Measurements from ENCODE around the gene MUC2. TPM values are rescaled to one million over a fixed set of nuclear protein-coding genes. Genes with fewer than 3 reads are reported as not detected.

The MUC2 gene
- total RNA-seq, 2 experiments from 2014 or later: not detected

DNA sequence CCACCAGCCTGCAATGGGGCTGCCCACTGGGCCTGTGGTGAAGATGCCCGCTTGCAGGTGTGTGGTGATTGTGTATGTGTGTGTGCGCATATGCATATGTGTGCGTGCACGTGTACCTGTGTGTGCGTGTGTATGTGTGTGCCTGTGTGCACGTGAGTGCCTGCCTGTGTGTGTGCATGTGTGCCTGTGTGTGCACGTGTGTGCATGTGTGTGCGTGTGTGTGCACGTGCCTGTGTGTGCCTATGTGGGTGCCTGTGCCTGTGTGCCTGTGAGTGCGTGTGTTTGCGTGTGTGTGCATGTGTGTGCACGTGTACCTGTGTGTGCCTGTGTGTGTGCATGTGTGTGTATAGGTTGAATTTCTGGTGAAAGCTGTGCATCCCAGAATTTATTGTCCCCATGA is 35.8 kb upstream of the MUC2 start:
- DNase-seq: no peak
- no peaks in the 10 kb centered on the region for H3K27me3 Mint-ChIP-seq
- ChIA-PET CTCF (no interaction called here), POLR2A (no interaction called here)
- no peaks in the 10 kb centered on the region for H3K9me3 Mint-ChIP-seq (ENCODE audit: low read depth)
- intact Hi-C loops (cut with DNase I, micrococcal nuclease): no loop called here
- no peak overlapping the region for H3K4me3 Mint-ChIP-seq
- no peak for ATAC-seq
- H3K36me3 Mint-ChIP-seq (ENCODE audit: low read depth): no peaks in the 10 kb centered on the region
- no peaks in the 10 kb centered on the region for H3K4me1 Mint-ChIP-seq
- no peak overlapping the region for H3K27ac Mint-ChIP-seq

DNA sequence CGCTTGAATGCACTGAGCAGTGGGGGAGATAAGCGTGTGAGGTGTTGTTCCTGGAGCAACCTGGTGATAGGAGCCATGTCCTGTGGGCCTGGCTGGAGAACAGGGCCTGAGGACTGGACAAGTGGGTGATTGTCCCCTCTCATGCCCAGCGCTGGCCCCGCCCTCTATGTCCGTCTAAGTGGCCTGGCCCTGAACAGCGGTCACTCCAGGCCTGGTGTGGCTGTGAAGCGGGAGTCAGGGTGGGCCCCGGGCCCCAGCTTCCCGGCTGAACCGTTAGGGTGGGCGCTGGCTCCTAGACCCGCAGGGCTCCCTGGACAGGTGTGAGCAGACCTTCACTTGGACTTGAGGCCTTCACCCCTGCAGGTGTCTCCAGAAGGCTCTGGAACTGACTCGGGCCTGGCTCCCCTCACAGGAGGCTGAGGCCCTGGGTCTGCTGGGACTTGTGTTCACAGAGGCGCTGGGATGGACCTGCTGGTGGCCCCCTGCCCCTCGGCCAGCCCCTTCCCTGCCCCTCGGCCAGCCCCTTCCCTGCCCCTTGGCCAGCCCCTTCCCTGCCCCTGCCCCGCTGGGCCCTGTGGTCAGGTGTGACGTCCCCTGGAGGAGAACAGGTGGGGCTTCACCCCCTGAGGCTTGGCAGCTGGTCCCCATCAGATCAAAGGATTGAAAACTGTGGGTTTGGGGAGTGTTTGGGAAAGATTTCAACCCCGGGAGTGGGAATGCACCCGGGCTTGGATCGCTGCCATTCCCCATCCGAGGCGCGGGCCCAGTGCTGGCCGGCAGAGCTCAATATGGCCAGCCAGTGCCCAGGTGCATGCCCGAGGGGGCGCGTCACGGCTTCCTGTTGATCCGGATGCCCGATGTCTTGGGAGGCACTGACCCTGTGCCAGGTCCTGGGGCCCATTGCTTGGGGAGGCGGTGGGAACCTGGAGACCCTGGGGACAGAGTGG is 34.9 kb upstream of the MUC2 start:
- H3K9me3 Mint-ChIP-seq (ENCODE audit: low read depth): no peaks in the 10 kb centered on the region
- H3K4me3 Mint-ChIP-seq: no peak overlapping the region
- ChIA-PET CTCF (no interaction called here), POLR2A (no interaction called here)
- no peaks in the 10 kb centered on the region for H3K36me3 Mint-ChIP-seq (ENCODE audit: low read depth)
- ATAC-seq (no peak), DNase-seq (no peak)
- no peaks in the 10 kb centered on the region for H3K4me1 Mint-ChIP-seq
- intact Hi-C loops (cut with DNase I, micrococcal nuclease): no loop called here
- no peak overlapping the region for H3K27ac Mint-ChIP-seq
- no peaks in the 10 kb centered on the region for H3K27me3 Mint-ChIP-seq

DNA sequence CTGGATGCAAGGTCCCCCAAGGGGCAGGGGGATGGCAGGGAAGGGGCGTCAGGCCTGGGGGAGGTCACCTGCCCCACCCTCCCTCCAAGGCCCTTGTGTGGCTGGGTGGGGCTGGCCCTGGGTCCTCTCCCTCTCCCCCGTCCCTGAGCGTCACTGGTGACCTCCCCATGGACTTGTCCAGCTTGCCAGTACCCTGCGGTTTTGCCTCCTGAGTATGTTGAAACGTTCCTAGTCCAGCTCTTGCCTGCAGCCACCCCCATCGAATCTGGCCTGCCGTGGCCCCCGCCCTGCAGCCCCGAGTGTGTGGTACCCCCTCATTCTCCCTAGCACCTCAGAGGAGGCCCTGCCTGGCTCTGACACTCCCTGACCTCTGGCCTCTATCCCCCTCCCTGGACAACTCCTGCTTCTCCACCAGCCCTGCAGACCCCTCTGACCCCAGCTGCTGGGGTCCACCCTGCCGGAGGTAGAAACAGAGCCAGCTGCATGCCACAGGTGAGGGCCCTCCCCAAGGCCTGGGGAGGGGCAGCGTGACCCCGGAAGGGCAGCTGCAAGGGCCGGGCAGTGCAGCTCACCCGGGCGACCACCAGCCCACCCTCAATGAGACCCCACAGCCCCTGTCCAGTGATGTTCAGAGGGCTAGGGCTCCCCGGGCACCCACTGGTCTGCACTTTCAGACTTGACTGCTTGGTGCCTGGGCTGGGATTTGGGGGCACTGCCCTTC is 34.1 kb upstream of the MUC2 start:
- H3K36me3 Mint-ChIP-seq (ENCODE audit: low read depth): no peaks in the 10 kb centered on the region
- H3K4me1 Mint-ChIP-seq: no peaks in the 10 kb centered on the region
- ChIA-PET POLR2A (no interaction called here), CTCF (no interaction called here)
- intact Hi-C loops (cut with DNase I, micrococcal nuclease): no loop called here
- ATAC-seq: no peak
- H3K4me3 Mint-ChIP-seq: no peak overlapping the region
- no peak for DNase-seq
- H3K27ac Mint-ChIP-seq: no peak overlapping the region
- H3K9me3 Mint-ChIP-seq (ENCODE audit: low read depth): no peaks in the 10 kb centered on the region
- H3K27me3 Mint-ChIP-seq: no peaks in the 10 kb centered on the region

DNA sequence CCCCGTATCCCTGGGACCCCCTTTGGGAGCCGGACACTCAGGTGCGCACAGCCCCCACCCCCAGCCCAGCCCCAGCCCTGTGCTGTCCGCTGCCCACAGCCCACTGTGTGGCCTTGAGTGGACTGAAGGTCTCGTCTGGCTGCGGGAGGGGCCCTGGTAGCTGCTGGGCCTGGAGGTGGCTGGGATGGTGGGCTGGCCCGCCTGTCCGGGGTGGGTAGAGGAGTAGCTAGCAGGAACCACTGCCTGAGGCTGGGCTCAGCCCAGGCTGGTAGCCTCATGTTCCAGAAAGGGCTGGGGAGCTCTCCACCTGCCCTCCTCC is 33.6 kb upstream of the MUC2 start:
- H3K27me3 Mint-ChIP-seq: no peaks in the 10 kb centered on the region
- ATAC-seq: no peak
- no peaks in the 10 kb centered on the region for H3K36me3 Mint-ChIP-seq (ENCODE audit: low read depth)
- no peak overlapping the region for H3K4me3 Mint-ChIP-seq
- ChIA-PET POLR2A (no interaction called here), CTCF (interaction anchor here (0.6 kb wide), 1 partner anchor 21 kb away, joined by 3 read pairs; no protein-coding TSS in a partner anchor)
- no peaks in the 10 kb centered on the region for H3K4me1 Mint-ChIP-seq
- no peaks in the 10 kb centered on the region for H3K9me3 Mint-ChIP-seq (ENCODE audit: low read depth)
- DNase-seq: no peak
- intact Hi-C loops (cut with DNase I, micrococcal nuclease): no loop called here
- H3K27ac Mint-ChIP-seq: no peak overlapping the region

DNA sequence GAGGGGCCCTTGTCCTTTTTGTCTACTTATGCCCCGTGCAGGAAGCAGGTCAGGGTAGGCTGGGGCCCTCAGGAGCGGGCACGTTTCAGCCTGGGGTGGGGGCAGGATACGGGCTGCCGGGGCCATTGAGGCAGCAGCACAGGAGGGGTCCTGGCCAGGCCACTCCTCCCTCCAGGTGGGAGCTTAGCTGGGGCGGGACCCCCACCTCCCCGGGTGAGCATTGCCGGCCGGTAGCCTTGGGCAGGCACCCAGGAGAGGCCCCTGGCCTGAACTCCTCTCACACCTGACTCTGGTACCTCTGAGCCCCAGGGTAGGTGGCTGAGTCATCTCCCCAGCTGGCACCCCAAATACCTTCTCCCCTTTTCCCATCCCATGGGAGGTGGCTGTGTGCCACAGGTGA is 33.2 kb upstream of the MUC2 start:
- Mint-ChIP-seq H3K27ac (no peak overlapping the region), H3K4me3 (no peak overlapping the region), H3K4me1 (no peaks in the 10 kb centered on the region), H3K27me3 (no peaks in the 10 kb centered on the region), H3K36me3 (ENCODE audit: low read depth) (no peaks in the 10 kb centered on the region), H3K9me3 (ENCODE audit: low read depth) (no peaks in the 10 kb centered on the region)
- CTCF ChIA-PET: interaction anchor here (0.6 kb wide), 1 partner anchor 20 kb away, joined by 3 read pairs; no protein-coding TSS in a partner anchor
- DNase-seq (no peak), ATAC-seq (no peak)
- POLR2A ChIA-PET: no interaction called here
- intact Hi-C loops (cut with DNase I, micrococcal nuclease): no loop called here

DNA sequence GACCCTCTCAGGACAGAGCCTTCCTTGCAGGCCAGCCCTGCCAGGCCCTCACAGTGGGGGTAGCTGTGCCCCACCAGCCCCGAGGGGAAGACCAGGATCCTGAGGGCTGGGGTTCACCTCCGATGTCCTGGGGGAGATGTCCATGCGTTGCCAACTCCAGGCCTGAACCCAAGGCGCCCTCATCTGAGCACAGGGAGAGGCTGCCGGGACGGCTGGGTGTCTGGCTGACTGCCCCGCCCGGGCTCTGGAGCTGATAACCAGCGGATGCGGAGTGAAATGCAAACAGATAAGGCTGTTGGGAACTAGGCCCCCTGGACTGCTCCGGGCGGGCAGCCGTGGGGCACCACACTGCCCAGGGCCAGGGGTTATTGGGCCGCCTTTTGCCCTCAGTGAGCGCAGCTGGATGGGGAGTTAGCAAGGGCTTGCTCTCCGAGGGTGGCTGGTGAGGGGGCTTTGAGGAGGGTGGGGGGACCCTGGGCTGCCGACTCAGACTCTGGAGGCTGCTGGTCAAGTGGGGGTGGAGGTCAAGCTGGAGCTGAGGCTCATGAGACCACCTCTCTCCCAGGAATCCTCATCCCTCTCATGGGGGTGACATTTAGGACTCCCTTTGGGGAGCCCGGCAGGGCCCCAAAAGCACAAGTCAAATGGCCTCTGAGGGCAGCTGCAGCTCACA is 32.6 kb upstream of the MUC2 start:
- no peaks in the 10 kb centered on the region for H3K36me3 Mint-ChIP-seq (ENCODE audit: low read depth)
- ATAC-seq (no peak), DNase-seq (peak; percentile 2)
- POLR2A ChIA-PET: no interaction called here
- intact Hi-C loops (cut with DNase I, micrococcal nuclease): no loop called here
- CTCF ChIA-PET: interaction anchor here (0.6 kb wide), 1 partner anchor 20 kb away, joined by 3 read pairs; no protein-coding TSS in a partner anchor
- H3K4me3 Mint-ChIP-seq: no peak overlapping the region
- H3K27ac Mint-ChIP-seq: no peak overlapping the region
- no peaks in the 10 kb centered on the region for H3K4me1 Mint-ChIP-seq
- H3K9me3 Mint-ChIP-seq (ENCODE audit: low read depth): no peaks in the 10 kb centered on the region
- H3K27me3 Mint-ChIP-seq: no peaks in the 10 kb centered on the region

DNA sequence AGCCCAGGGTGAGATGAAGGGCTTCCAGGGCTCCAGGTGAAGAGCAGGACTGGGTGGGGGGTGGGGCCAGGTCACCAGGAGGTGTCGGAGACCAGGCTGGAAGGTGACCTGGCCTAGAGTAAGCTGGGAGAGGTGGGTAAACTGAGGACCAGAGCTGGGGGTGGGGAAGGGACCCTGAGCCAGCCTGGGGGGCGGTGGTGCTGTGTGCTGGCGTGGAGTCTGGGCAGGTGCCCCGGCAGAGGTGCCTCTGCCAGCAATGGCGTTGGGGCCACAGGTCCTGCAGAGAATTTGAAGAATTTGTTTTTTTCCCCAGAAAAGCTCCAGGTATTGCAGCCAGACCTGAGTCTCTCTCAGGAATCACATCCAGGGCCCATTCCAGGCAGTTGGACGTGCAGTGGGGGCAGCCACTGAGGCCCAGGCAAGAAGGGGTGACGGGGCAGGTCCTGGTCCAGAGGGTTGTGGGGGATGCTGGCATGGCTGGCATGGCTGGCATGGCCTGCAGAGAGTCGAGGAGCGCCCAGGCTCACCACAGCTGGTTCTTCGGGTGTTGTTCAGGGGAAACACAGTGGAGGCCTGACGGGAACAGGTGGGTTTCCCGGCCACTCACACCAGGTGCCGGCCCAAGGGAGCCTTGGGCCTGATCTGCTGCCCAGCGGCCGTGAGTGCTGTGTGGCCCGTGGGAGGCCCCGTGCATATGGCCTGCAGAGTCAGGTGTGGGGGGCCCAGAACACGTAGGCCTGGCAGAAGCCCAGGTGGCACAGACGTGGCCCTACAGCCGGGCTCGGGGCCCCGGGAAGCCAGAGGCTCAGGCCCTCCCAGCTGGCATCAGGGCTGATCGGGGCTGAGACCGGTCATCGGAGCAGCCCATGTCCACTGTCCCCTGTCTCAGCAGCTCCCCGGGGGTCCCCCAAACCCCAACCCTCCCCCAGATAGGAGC is 31.8 kb upstream of the MUC2 start:
- no peak overlapping the region for H3K4me3 Mint-ChIP-seq
- CTCF ChIA-PET: no interaction called here
- POLR2A ChIA-PET: no interaction called here
- H3K36me3 Mint-ChIP-seq (ENCODE audit: low read depth): no peaks in the 10 kb centered on the region
- no peak for ATAC-seq
- H3K27ac Mint-ChIP-seq: no peak overlapping the region
- H3K27me3 Mint-ChIP-seq: peaks cover 2% of the 10 kb centered on the region
- intact Hi-C loops (cut with DNase I, micrococcal nuclease): no loop called here
- H3K4me1 Mint-ChIP-seq: no peaks in the 10 kb centered on the region
- H3K9me3 Mint-ChIP-seq (ENCODE audit: low read depth): no peaks in the 10 kb centered on the region
- peak; percentile 0 for DNase-seq

DNA sequence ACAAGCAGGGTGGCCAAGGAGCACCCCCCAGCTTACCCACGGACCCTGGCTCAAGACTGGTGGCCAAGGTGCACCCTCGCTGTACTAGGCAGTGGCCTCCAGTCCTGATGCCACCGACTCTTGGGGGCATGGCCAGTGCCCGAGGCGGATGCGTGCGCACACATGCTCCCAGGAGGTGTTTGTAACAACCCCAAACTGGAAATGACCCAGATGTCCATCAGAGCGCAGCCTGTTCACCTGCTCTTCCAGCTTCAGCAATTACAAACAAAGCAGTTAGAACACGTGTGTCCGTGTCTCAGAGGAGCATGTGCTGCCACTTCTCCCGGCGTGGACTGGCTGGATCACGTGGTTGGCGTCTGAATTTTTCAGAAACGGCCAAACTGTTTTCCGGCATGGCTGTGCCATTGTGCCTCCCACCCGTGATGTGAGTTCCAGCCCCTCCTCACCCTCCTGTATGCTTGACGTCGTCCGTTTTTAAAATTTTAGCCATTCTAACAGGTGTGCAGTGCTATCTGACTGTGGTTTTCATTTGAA is 31.0 kb upstream of the MUC2 start:
- intact Hi-C loops (cut with DNase I, micrococcal nuclease): no loop called here
- Mint-ChIP-seq H3K4me3 (no peak overlapping the region), H3K27me3 (peaks cover 4% of the 10 kb centered on the region), H3K9me3 (ENCODE audit: low read depth) (no peaks in the 10 kb centered on the region), H3K4me1 (no peaks in the 10 kb centered on the region), H3K27ac (no peak overlapping the region), H3K36me3 (ENCODE audit: low read depth) (no peaks in the 10 kb centered on the region)
- POLR2A ChIA-PET: no interaction called here
- CTCF ChIA-PET: no interaction called here
- DNase-seq (no peak), ATAC-seq (no peak)

DNA sequence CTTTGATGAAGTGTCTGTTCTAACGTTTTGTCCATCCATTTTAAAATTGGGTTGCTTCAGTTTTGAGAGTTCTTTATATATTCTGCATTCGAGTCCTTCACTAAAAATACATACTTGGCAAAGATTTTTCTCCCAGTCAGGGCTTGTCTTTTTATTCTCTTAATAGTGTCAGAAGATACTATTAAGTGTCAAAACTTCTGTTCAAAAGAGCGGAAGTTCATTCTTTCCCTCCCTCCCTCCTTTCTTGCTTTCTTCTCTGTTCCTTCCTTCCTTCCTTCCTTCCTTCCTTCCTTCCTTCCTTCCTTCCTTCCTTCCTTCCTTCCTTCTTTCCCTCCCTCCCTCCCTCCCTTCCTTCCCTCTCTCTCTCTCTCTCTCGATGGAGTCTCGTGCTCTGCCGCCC is 30.5 kb upstream of the MUC2 start:
- ChIA-PET POLR2A (no interaction called here), CTCF (no interaction called here)
- Mint-ChIP-seq H3K4me1 (no peaks in the 10 kb centered on the region), H3K4me3 (no peak overlapping the region), H3K36me3 (ENCODE audit: low read depth) (no peaks in the 10 kb centered on the region), H3K27me3 (peaks cover 4% of the 10 kb centered on the region), H3K9me3 (ENCODE audit: low read depth) (no peaks in the 10 kb centered on the region), H3K27ac (no peak overlapping the region)
- ATAC-seq: no peak
- intact Hi-C loops (cut with DNase I, micrococcal nuclease): no loop called here
- DNase-seq: no peak

DNA sequence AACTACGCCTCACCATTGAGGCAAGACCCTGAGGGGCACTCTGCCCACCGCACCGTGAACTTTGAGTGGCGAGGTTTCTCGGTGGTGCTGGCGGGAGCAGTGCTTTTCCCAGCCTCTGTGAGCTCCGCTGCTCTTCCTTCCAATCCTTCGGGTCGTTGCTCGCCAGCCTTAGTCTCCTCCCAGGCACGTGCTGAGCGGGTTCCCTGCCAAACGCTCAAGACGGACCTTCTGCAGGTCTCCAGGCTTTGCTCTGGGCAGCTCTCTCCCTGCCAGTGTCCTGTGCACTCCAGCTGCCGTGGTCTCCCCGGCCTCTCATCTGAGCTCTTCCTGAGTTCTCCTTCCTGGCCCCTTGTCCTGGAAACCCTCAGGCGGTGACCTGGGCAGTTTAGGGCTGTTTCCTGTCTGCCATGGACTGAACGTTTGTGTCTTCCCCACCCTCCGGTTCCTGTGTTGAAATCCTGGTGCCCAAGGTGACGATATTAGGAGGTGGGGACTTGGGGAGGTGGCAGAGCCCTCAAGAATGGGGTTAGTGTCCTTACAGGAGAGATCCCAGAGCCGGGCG is 27.0 kb upstream of the MUC2 start:
- H3K9me3 Mint-ChIP-seq (ENCODE audit: low read depth): no peaks in the 10 kb centered on the region
- DNase-seq (no peak), ATAC-seq (no peak)
- H3K27me3 Mint-ChIP-seq: peaks cover 4% of the 10 kb centered on the region
- POLR2A ChIA-PET: no interaction called here
- intact Hi-C loops (cut with DNase I, micrococcal nuclease): no loop called here
- no peak overlapping the region for H3K27ac Mint-ChIP-seq
- H3K4me1 Mint-ChIP-seq: no peaks in the 10 kb centered on the region
- no peaks in the 10 kb centered on the region for H3K36me3 Mint-ChIP-seq (ENCODE audit: low read depth)
- CTCF ChIA-PET: no interaction called here
- no peak overlapping the region for H3K4me3 Mint-ChIP-seq
